COLO668 (cell line): ENCODE results near the gene OGN.

Experiments used
- DNase-seq: peaks from one replicate; lab custom pipeline; 2025; ENCODE audit not compliant: unreplicated experiment; lab: John Stamatoyannopoulos, UW

The OGN gene

GRCh38 chr9:92349771-92350739 is 54.3 kb downstream of the OGN start:
- no peak for DNase-seq

GRCh38 chr9:92345582-92345981 is 58.8 kb downstream of the OGN start:
- no peak for DNase-seq

GRCh38 chr9:92342825-92343488 is 61.4 kb downstream of the OGN start:
- no peak for DNase-seq

- no peak for DNase-seq
Measured at GRCh38 chr9:92341578-92341977, 62.8 kb downstream of the OGN start.

GRCh38 chr9:92333282-92333634 is 71.1 kb downstream of the OGN start:
- DNase-seq, result no peak
